Dendritic cell treated with granulocyte-macrophage colony-stimulating factor and Interleukin-4, amounts not matched to agents 40 ng/mL and 50 ng/mL, for 4 days (primary cell): ENCODE data around the gene GABBR2.

Experiments used
- H3K27ac Mint-ChIP-seq: one replicate; pipeline ENCODE4 v1.8.0; 2022; ENCODE audit warnings: mild to moderate bottlenecking, mixed read lengths
- H3K27me3 Mint-ChIP-seq: one replicate; pipeline ENCODE4 v1.8.0; 2022; ENCODE audit warnings: mild to moderate bottlenecking, mixed read lengths
- H3K36me3 Mint-ChIP-seq: one replicate; pipeline ENCODE4 v1.8.0; 2022; ENCODE audit warnings: low read depth, mixed read lengths
- H3K4me1 Mint-ChIP-seq: one replicate; pipeline ENCODE4 v1.8.0; 2022; ENCODE audit warnings: low read depth, mixed read lengths
- H3K4me3 Mint-ChIP-seq: one replicate; pipeline ENCODE4 v1.8.0; 2022; ENCODE audit warnings: mild to moderate bottlenecking, moderate library complexity, mixed read lengths
- H3K9me3 Mint-ChIP-seq: one replicate; pipeline ENCODE4 v1.8.0; 2022; ENCODE audit warnings: mixed read lengths
- intact Hi-C: fragments of 100-400 bp; cut with micrococcal nuclease; formaldehyde crosslinking; loops from one replicate; pipeline ENCODE4 v1.15.0; 2022

GABBR2 gene

GRCh38 chr9:98318834-98319478 is 389.8 kb downstream of the GABBR2 start:
- Mint-ChIP-seq H3K4me1 (peaks cover 18% of the 10 kb centered on the region), H3K4me3 (no peak overlapping the region), H3K36me3 (no peaks in the 10 kb centered on the region), H3K27me3 (peaks cover 8% of the 10 kb centered on the region), H3K9me3 (no peaks in the 10 kb centered on the region), H3K27ac (no peak overlapping the region)
- intact Hi-C loops = loop anchor here (5.0 kb wide), 1 partner anchor 218 kb away; no protein-coding TSS in a partner anchor

GRCh38 chr9:98318041-98318790 is 390.5 kb downstream of the GABBR2 start:
- intact Hi-C loops = loop anchor here (5.0 kb wide), 1 partner anchor 219 kb away; no protein-coding TSS in a partner anchor
- peaks cover 8% of the 10 kb centered on the region for H3K27me3 Mint-ChIP-seq
- no peaks in the 10 kb centered on the region for H3K9me3 Mint-ChIP-seq
- peaks cover 18% of the 10 kb centered on the region for H3K4me1 Mint-ChIP-seq
- no peak overlapping the region for H3K27ac Mint-ChIP-seq
- no peak overlapping the region for H3K4me3 Mint-ChIP-seq
- no peaks in the 10 kb centered on the region for H3K36me3 Mint-ChIP-seq

GRCh38 chr9:98317134-98317857 is 391.4 kb downstream of the GABBR2 start:
- no peaks in the 10 kb centered on the region for H3K9me3 Mint-ChIP-seq
- H3K27ac Mint-ChIP-seq = no peak overlapping the region
- peaks cover 18% of the 10 kb centered on the region for H3K4me1 Mint-ChIP-seq
- H3K36me3 Mint-ChIP-seq = no peaks in the 10 kb centered on the region
- peaks cover 8% of the 10 kb centered on the region for H3K27me3 Mint-ChIP-seq
- H3K4me3 Mint-ChIP-seq = no peak overlapping the region
- intact Hi-C loops = loop anchor here (5.0 kb wide), 1 partner anchor 220 kb away; no protein-coding TSS in a partner anchor

- Mint-ChIP-seq H3K9me3 (no peaks in the 10 kb centered on the region), H3K36me3 (no peaks in the 10 kb centered on the region), H3K4me3 (no peak overlapping the region), H3K27me3 (peaks cover 3% of the 10 kb centered on the region), H3K4me1 (peaks cover 18% of the 10 kb centered on the region), H3K27ac (no peak overlapping the region)
- intact Hi-C loops = loop anchor here (5.0 kb wide), 1 partner anchor 221 kb away; no protein-coding TSS in a partner anchor
Observed at GRCh38 chr9:98316445-98317133, 392.1 kb downstream of the GABBR2 start.

GRCh38 chr9:98315551-98316060 is 393.1 kb downstream of the GABBR2 start:
- H3K9me3 Mint-ChIP-seq = no peaks in the 10 kb centered on the region
- H3K27me3 Mint-ChIP-seq = peaks cover 3% of the 10 kb centered on the region
- intact Hi-C loops = loop anchor here (1.0 to 5.0 kb wide), 3 partner anchors 222 to 476 kb away; no protein-coding TSS in a partner anchor
- no peaks in the 10 kb centered on the region for H3K36me3 Mint-ChIP-seq
- no peak overlapping the region for H3K4me3 Mint-ChIP-seq
- peaks cover 18% of the 10 kb centered on the region for H3K4me1 Mint-ChIP-seq
- no peak overlapping the region for H3K27ac Mint-ChIP-seq

- Mint-ChIP-seq H3K4me3 (no peak overlapping the region), H3K27me3 (peaks cover 3% of the 10 kb centered on the region), H3K36me3 (no peaks in the 10 kb centered on the region), H3K9me3 (no peaks in the 10 kb centered on the region), H3K4me1 (peaks cover 18% of the 10 kb centered on the region), H3K27ac (no peak overlapping the region)
- intact Hi-C loops = loop anchor here (1.0 to 5.0 kb wide), 3 partner anchors 222 to 476 kb away; no protein-coding TSS in a partner anchor
Observed at GRCh38 chr9:98315067-98315453, 393.7 kb downstream of the GABBR2 start.

GRCh38 chr9:98314381-98315066 is 394.2 kb downstream of the GABBR2 start:
- Mint-ChIP-seq H3K27me3 (peaks cover 3% of the 10 kb centered on the region), H3K4me1 (peaks cover 18% of the 10 kb centered on the region), H3K27ac (no peak overlapping the region), H3K9me3 (no peaks in the 10 kb centered on the region), H3K4me3 (no peak overlapping the region), H3K36me3 (no peaks in the 10 kb centered on the region)
- intact Hi-C loops = loop anchor here (1.0 to 5.0 kb wide), 3 partner anchors 223 to 477 kb away; no protein-coding TSS in a partner anchor

- Mint-ChIP-seq H3K27me3 (peaks cover 3% of the 10 kb centered on the region), H3K36me3 (no peaks in the 10 kb centered on the region), H3K4me1 (peaks cover 18% of the 10 kb centered on the region), H3K27ac (no peak overlapping the region), H3K9me3 (no peaks in the 10 kb centered on the region), H3K4me3 (no peak overlapping the region)
- intact Hi-C loops = no loop called here
Observed at GRCh38 chr9:98312365-98312764, 396.4 kb downstream of the GABBR2 start.

GRCh38 chr9:98311541-98311940 is 397.2 kb downstream of the GABBR2 start:
- Mint-ChIP-seq H3K4me3 (no peak overlapping the region), H3K36me3 (no peaks in the 10 kb centered on the region), H3K27me3 (peaks cover 4% of the 10 kb centered on the region), H3K4me1 (peaks cover 18% of the 10 kb centered on the region), H3K9me3 (no peaks in the 10 kb centered on the region), H3K27ac (no peak overlapping the region)
- intact Hi-C loops = no loop called here

- Mint-ChIP-seq H3K27me3 (peaks cover 4% of the 10 kb centered on the region), H3K4me3 (no peak overlapping the region), H3K27ac (no peak overlapping the region), H3K9me3 (no peaks in the 10 kb centered on the region), H3K36me3 (no peaks in the 10 kb centered on the region), H3K4me1 (peaks cover 18% of the 10 kb centered on the region)
- intact Hi-C loops = no loop called here
Observed at GRCh38 chr9:98310752-98311392, 397.9 kb downstream of the GABBR2 start.

GRCh38 chr9:98306384-98307145 is 402.2 kb downstream of the GABBR2 start:
- Mint-ChIP-seq H3K27me3 (peaks cover 1% of the 10 kb centered on the region), H3K4me1 (no peaks in the 10 kb centered on the region), H3K4me3 (no peak overlapping the region), H3K36me3 (no peaks in the 10 kb centered on the region), H3K9me3 (no peaks in the 10 kb centered on the region), H3K27ac (no peak overlapping the region)
- intact Hi-C loops = no loop called here

GRCh38 chr9:98304381-98304780 is 404.4 kb downstream of the GABBR2 start:
- H3K27ac Mint-ChIP-seq = no peak overlapping the region
- H3K9me3 Mint-ChIP-seq = no peaks in the 10 kb centered on the region
- H3K27me3 Mint-ChIP-seq = peaks cover 1% of the 10 kb centered on the region
- no peak overlapping the region for H3K4me3 Mint-ChIP-seq
- intact Hi-C loops = no loop called here
- no peaks in the 10 kb centered on the region for H3K4me1 Mint-ChIP-seq
- H3K36me3 Mint-ChIP-seq = no peaks in the 10 kb centered on the region
